Endothelial cell of umbilical vein (primary cell): ENCODE measurements around the gene BPIFB3.

Experiments used
- CTCF ChIP-seq, 2 donors: IDR thresholded peaks; 1 replicate in 1 of 2; 2 replicates in 1 of 2; pipeline ENCODE4 v1.5.1; 2011; ENCODE audit warnings: low read length in 2 of 2, mild to moderate bottlenecking in 2 of 2, moderate library complexity in 2 of 2, control low read depth in 1 of 2, inconsistent platforms in 1 of 2, low read depth in 1 of 2; ENCODE audit not compliant: insufficient read depth in 1 of 2; ENCODE audit errors: extremely low read depth in 1 of 2
- POLR2A ChIP-seq: IDR thresholded peaks from 2 replicates; pipeline ENCODE4 v1.6.1; 2012; ENCODE audit warnings: low read depth, mild to moderate bottlenecking, control low read depth, low read length
- POLR2AphosphoS5 ChIP-seq: IDR thresholded peaks from 2 replicates; pipeline ENCODE4 v1.6.1; 2012; ENCODE audit warnings: low read depth, mild to moderate bottlenecking, control low read depth, low read length, moderate library complexity; ENCODE audit not compliant: insufficient read depth

GRCh38 chr20:33010133-33010504, 43.6 kb upstream of the BPIFB3 start:
- TF ChIP-seq CTCF (IDR thresholded peaks at IDR 0.05; ENCODE audit: extremely low read depth in 1 of 2, insufficient read depth in 1 of 2, low read depth in 1 of 2, low read length in 2 of 2) (no peak), POLR2AphosphoS5 (no peak), POLR2A (no peak)
